NOMO-1 treated with DMSO at 0.1 percent for 48 hours (cell line): ENCODE data around the gene IRF2BP2.
"Not testable (repeated sequence)": the region's sequence is repeated elsewhere in the genome, so short reads cannot be mapped to it uniquely, and the experiment has no call there.

ENCODE experiments used
- DNase-seq: peaks from one replicate; lab custom pipeline; 2025; ENCODE audit not compliant: unreplicated experiment; lab: John Stamatoyannopoulos, UW

IRF2BP2 gene

GRCh38 chr1:234602334-234603220 lies 7.4 kb downstream of the IRF2BP2 start:
- DNase-seq: peak; percentile 91

- peak; percentile 91 for DNase-seq
Measured at GRCh38 chr1:234601301-234602017, 8.5 kb downstream of the IRF2BP2 start.

- DNase-seq: peak; percentile 59
Measured at GRCh38 chr1:234600418-234601281, 9.3 kb downstream of the IRF2BP2 start.

- peak; percentile 89 for DNase-seq
Measured at GRCh38 chr1:234599617-234600417, 10.2 kb downstream of the IRF2BP2 start.

- DNase-seq: peak; percentile 84
Measured at GRCh38 chr1:234598974-234599616, 10.9 kb downstream of the IRF2BP2 start.

GRCh38 chr1:234597894-234598293 lies 12.1 kb downstream of the IRF2BP2 start:
- DNase-seq: peak; percentile 62

- DNase-seq: no peak
Measured at GRCh38 chr1:234595899-234596298, 14.1 kb downstream of the IRF2BP2 start.

GRCh38 chr1:234594575-234594974 lies 15.4 kb downstream of the IRF2BP2 start:
- DNase-seq: not testable (repeated sequence)

- no peak for DNase-seq
Measured at GRCh38 chr1:234593771-234594504, 16.0 kb downstream of the IRF2BP2 start.

- no peak for DNase-seq
Measured at GRCh38 chr1:234593109-234593508, 16.9 kb downstream of the IRF2BP2 start.

- no peak for DNase-seq
Measured at GRCh38 chr1:234592240-234592639, 17.7 kb downstream of the IRF2BP2 start.

- no peak for DNase-seq
Measured at GRCh38 chr1:234591131-234591530, 18.8 kb downstream of the IRF2BP2 start.

GRCh38 chr1:234589854-234590620 lies 19.9 kb downstream of the IRF2BP2 start:
- no peak for DNase-seq

- no peak for DNase-seq
Measured at GRCh38 chr1:234589064-234589800, 20.7 kb downstream of the IRF2BP2 start.

GRCh38 chr1:234588386-234588785 lies 21.6 kb downstream of the IRF2BP2 start:
- DNase-seq: no peak

- no peak for DNase-seq
Measured at GRCh38 chr1:234586892-234587485, 23.0 kb downstream of the IRF2BP2 start.

GRCh38 chr1:234586304-234586703 lies 23.7 kb downstream of the IRF2BP2 start:
- no peak for DNase-seq
